Right kidney (tissue), 1 donor: ENCODE data around the gene MAN1A2.
"Not testable (repeated sequence)": the region's sequence is repeated elsewhere in the genome, so short reads cannot be mapped to it uniquely, and the experiment has no call there.

Source experiments
- DNase-seq: peaks from one replicate; pipeline ENCODE4 v3.0.0-alpha.2; 2016

The MAN1A2 gene

GRCh38 chr1:117558451-117558850, 191.2 kb downstream of the MAN1A2 start:
- DNase-seq, result not testable (repeated sequence)

- DNase-seq, result no peak
Measured at GRCh38 chr1:117559139-117559538, 191.9 kb downstream of the MAN1A2 start.

GRCh38 chr1:117559985-117560384, 192.7 kb downstream of the MAN1A2 start:
- no peak for DNase-seq

GRCh38 chr1:117561071-117561470, 193.8 kb downstream of the MAN1A2 start:
- no peak for DNase-seq

- DNase-seq, result no peak
Measured at GRCh38 chr1:117561551-117561950, 194.3 kb downstream of the MAN1A2 start.

- DNase-seq, result no peak
Measured at GRCh38 chr1:117562581-117563491, 195.6 kb downstream of the MAN1A2 start.

- DNase-seq, result no peak
Measured at GRCh38 chr1:117563492-117563875, 196.2 kb downstream of the MAN1A2 start.

GRCh38 chr1:117564227-117565075, 197.2 kb downstream of the MAN1A2 start:
- DNase-seq, result no peak

GRCh38 chr1:117565076-117565556, 197.9 kb downstream of the MAN1A2 start:
- DNase-seq, result no peak

- DNase-seq, result no peak
Measured at GRCh38 chr1:117565745-117566455, 198.7 kb downstream of the MAN1A2 start.

- DNase-seq, result no peak
Measured at GRCh38 chr1:117566556-117566955, 199.3 kb downstream of the MAN1A2 start.

GRCh38 chr1:117567435-117567834, 200.2 kb downstream of the MAN1A2 start:
- no peak for DNase-seq

GRCh38 chr1:117567976-117568375, 200.7 kb downstream of the MAN1A2 start:
- no peak for DNase-seq

GRCh38 chr1:117568999-117569398, 201.8 kb downstream of the MAN1A2 start:
- DNase-seq, result no peak

GRCh38 chr1:117569856-117570255, 202.6 kb downstream of the MAN1A2 start:
- DNase-seq, result no peak

GRCh38 chr1:117570988-117571409, 203.8 kb downstream of the MAN1A2 start:
- DNase-seq, result no peak

- DNase-seq, result no peak
Measured at GRCh38 chr1:117571496-117571895, 204.2 kb downstream of the MAN1A2 start.

- no peak for DNase-seq
Measured at GRCh38 chr1:117572546-117572945, 205.3 kb downstream of the MAN1A2 start.

GRCh38 chr1:117573386-117574023, 206.3 kb downstream of the MAN1A2 start:
- no peak for DNase-seq

- no peak for DNase-seq
Measured at GRCh38 chr1:117574161-117574835, 207.0 kb downstream of the MAN1A2 start.

- DNase-seq, result no peak
Measured at GRCh38 chr1:117575586-117576225, 208.5 kb downstream of the MAN1A2 start.
